ENCODE data around the gene TC2N.
A peak's percentile ranks its signal among the peaks of the same experiment; 100 is the strongest.
"Not testable (repeated sequence)": the region's sequence is repeated elsewhere in the genome, so short reads cannot be mapped to it uniquely, and the experiment has no call there.

Gene TC2N

GRCh38 chr14:91879196-91879595 lies 11.9 kb upstream of the TC2N start:
- Mint-ChIP-seq H3K9me3 (no peaks in the 10 kb centered on the region), H3K27me3 (no peaks in the 10 kb centered on the region), H3K27ac (no peak overlapping the region), H3K36me3 (no peaks in the 10 kb centered on the region), H3K4me3 (no peak overlapping the region), H3K4me1 (peaks cover 32% of the 10 kb centered on the region)
- ATAC-seq: no peak

- no peak for ATAC-seq
- H3K27ac Mint-ChIP-seq: no peak overlapping the region
- H3K36me3 Mint-ChIP-seq: no peaks in the 10 kb centered on the region
- peaks cover 39% of the 10 kb centered on the region for H3K4me1 Mint-ChIP-seq
- H3K9me3 Mint-ChIP-seq: no peaks in the 10 kb centered on the region
- H3K4me3 Mint-ChIP-seq: no peak overlapping the region
- H3K27me3 Mint-ChIP-seq: no peaks in the 10 kb centered on the region
Observed at GRCh38 chr14:91878274-91878673, 10.9 kb upstream of the TC2N start.

GRCh38 chr14:91877376-91877915 lies 10.1 kb upstream of the TC2N start:
- peaks cover 39% of the 10 kb centered on the region for H3K4me1 Mint-ChIP-seq
- no peaks in the 10 kb centered on the region for H3K36me3 Mint-ChIP-seq

GRCh38 chr14:91876492-91876891 lies 9.2 kb upstream of the TC2N start:
- Mint-ChIP-seq H3K36me3 (no peaks in the 10 kb centered on the region), H3K27me3 (no peaks in the 10 kb centered on the region), H3K27ac (peak overlapping the region; percentile 30), H3K9me3 (no peaks in the 10 kb centered on the region), H3K4me1 (peaks cover 49% of the 10 kb centered on the region), H3K4me3 (no peak overlapping the region)
- no peak for ATAC-seq

More at GRCh38 chr14:91877376-91877915, 10.1 kb upstream of the TC2N start:
- Mint-ChIP-seq H3K27ac (peak overlapping the region; percentile 30), H3K4me3 (no peak overlapping the region), H3K27me3 (no peaks in the 10 kb centered on the region), H3K9me3 (no peaks in the 10 kb centered on the region)
- ATAC-seq: no peak

GRCh38 chr14:91875525-91876286 lies 8.4 kb upstream of the TC2N start:
- Mint-ChIP-seq H3K36me3 (no peaks in the 10 kb centered on the region), H3K27ac (peak overlapping the region; percentile 45), H3K4me3 (no peak overlapping the region), H3K27me3 (no peaks in the 10 kb centered on the region), H3K9me3 (no peaks in the 10 kb centered on the region), H3K4me1 (peaks cover 52% of the 10 kb centered on the region)
- no peak for ATAC-seq

GRCh38 chr14:91873471-91874415 lies 6.4 kb upstream of the TC2N start:
- Mint-ChIP-seq H3K27ac (peak overlapping the region; percentile 73), H3K4me1 (peaks cover 66% of the 10 kb centered on the region), H3K36me3 (no peaks in the 10 kb centered on the region), H3K27me3 (no peaks in the 10 kb centered on the region), H3K9me3 (no peaks in the 10 kb centered on the region), H3K4me3 (peak overlapping the region; percentile 63)
- ATAC-seq: peak; percentile 87

GRCh38 chr14:91872517-91873470 lies 5.5 kb upstream of the TC2N start:
- ATAC-seq: peak; percentile 60

GRCh38 chr14:91872011-91872501 lies 4.7 kb upstream of the TC2N start:
- Mint-ChIP-seq H3K9me3 (no peaks in the 10 kb centered on the region), H3K4me1 (peaks cover 61% of the 10 kb centered on the region), H3K36me3 (no peaks in the 10 kb centered on the region), H3K27me3 (no peaks in the 10 kb centered on the region), H3K4me3 (peak overlapping the region; percentile 57), H3K27ac (peak overlapping the region; percentile 73)
- ATAC-seq: peak; percentile 82

More at GRCh38 chr14:91872517-91873470, 5.5 kb upstream of the TC2N start:
- Mint-ChIP-seq H3K9me3 (no peaks in the 10 kb centered on the region), H3K27me3 (no peaks in the 10 kb centered on the region), H3K27ac (peak overlapping the region; percentile 73), H3K4me3 (peak overlapping the region; percentile 63), H3K36me3 (no peaks in the 10 kb centered on the region), H3K4me1 (peaks cover 64% of the 10 kb centered on the region)

- peaks cover 66% of the 10 kb centered on the region for H3K4me1 Mint-ChIP-seq
- H3K4me3 Mint-ChIP-seq, H3K9me3 Mint-ChIP-seq, ATAC-seq, H3K36me3 Mint-ChIP-seq, H3K27me3 Mint-ChIP-seq, H3K27ac Mint-ChIP-seq: not testable (repeated sequence)
Observed at GRCh38 chr14:91871401-91871800, 4.1 kb upstream of the TC2N start.

GRCh38 chr14:91870890-91871289 lies 3.6 kb upstream of the TC2N start:
- Mint-ChIP-seq H3K4me1 (peaks cover 66% of the 10 kb centered on the region), H3K9me3 (no peaks in the 10 kb centered on the region), H3K36me3 (no peaks in the 10 kb centered on the region), H3K27me3 (no peaks in the 10 kb centered on the region), H3K27ac (no peak overlapping the region), H3K4me3 (no peak overlapping the region)
- ATAC-seq: no peak

- Mint-ChIP-seq H3K4me3 (no peak overlapping the region), H3K36me3 (no peaks in the 10 kb centered on the region), H3K4me1 (peaks cover 58% of the 10 kb centered on the region), H3K9me3 (no peaks in the 10 kb centered on the region), H3K27ac (peak overlapping the region; percentile 4), H3K27me3 (no peaks in the 10 kb centered on the region)
- ATAC-seq: no peak
Observed at GRCh38 chr14:91870001-91870400, 2.7 kb upstream of the TC2N start.

GRCh38 chr14:91869556-91869955 lies 2.2 kb upstream of the TC2N start:
- ATAC-seq: no peak
- H3K27ac Mint-ChIP-seq: peak overlapping the region; percentile 4
- H3K27me3 Mint-ChIP-seq: no peaks in the 10 kb centered on the region
- H3K4me1 Mint-ChIP-seq: peaks cover 54% of the 10 kb centered on the region
- H3K9me3 Mint-ChIP-seq: no peaks in the 10 kb centered on the region
- no peaks in the 10 kb centered on the region for H3K36me3 Mint-ChIP-seq
- no peak overlapping the region for H3K4me3 Mint-ChIP-seq

GRCh38 chr14:91866511-91867295 lies 633 bp downstream of the TC2N start:
- no peaks in the 10 kb centered on the region for H3K9me3 Mint-ChIP-seq
- peaks cover 29% of the 10 kb centered on the region for H3K4me1 Mint-ChIP-seq
- H3K4me3 Mint-ChIP-seq: no peak overlapping the region
- H3K27me3 Mint-ChIP-seq: no peaks in the 10 kb centered on the region
- no peaks in the 10 kb centered on the region for H3K36me3 Mint-ChIP-seq
- peak overlapping the region; percentile 62 for H3K27ac Mint-ChIP-seq
- ATAC-seq: no peak

- H3K27ac Mint-ChIP-seq: peak overlapping the region; percentile 62
- H3K27me3 Mint-ChIP-seq: no peaks in the 10 kb centered on the region
- H3K36me3 Mint-ChIP-seq: no peaks in the 10 kb centered on the region
- H3K9me3 Mint-ChIP-seq: no peaks in the 10 kb centered on the region
- no peak for ATAC-seq
- peaks cover 29% of the 10 kb centered on the region for H3K4me1 Mint-ChIP-seq
- no peak overlapping the region for H3K4me3 Mint-ChIP-seq
Observed at GRCh38 chr14:91866061-91866460, 1.3 kb downstream of the TC2N start.

Data from stimulated activated memory B cell treated with anti-CD40 and anti-IgM and Interleukin-4, amounts not matched to agents 10 μg/mL and 1 μg/mL and 100 μg/mL, for 72 hours (primary cell).